Measurements from ENCODE around the gene UBE2U.
A peak's percentile ranks its signal among the peaks of the same experiment; 100 is the strongest.
"Not testable (repeated sequence)": the region's sequence is repeated elsewhere in the genome, so short reads cannot be mapped to it uniquely, and the experiment has no call there.

The UBE2U gene

GRCh38 chr1:64242895-64243756 lies 39.7 kb downstream of the UBE2U start:
- Mint-ChIP-seq H3K36me3 (no peaks in the 10 kb centered on the region), H3K27ac (no peak overlapping the region), H3K4me1 (peaks cover 11% of the 10 kb centered on the region), H3K4me3 (no peak overlapping the region), H3K9me3 (no peaks in the 10 kb centered on the region)
- DNase-seq (ENCODE audit: low spot score in 2 of 2) (no peak), ATAC-seq (no peak)

GRCh38 chr1:64243757-64244080 lies 40.3 kb downstream of the UBE2U start:
- Mint-ChIP-seq H3K36me3 (no peaks in the 10 kb centered on the region), H3K9me3 (no peaks in the 10 kb centered on the region), H3K4me1 (peaks cover 11% of the 10 kb centered on the region), H3K27ac (no peak overlapping the region), H3K4me3 (no peak overlapping the region)
- no peak for DNase-seq (ENCODE audit: low spot score in 2 of 2)
- no peak for ATAC-seq

GRCh38 chr1:64245495-64245894 lies 42.1 kb downstream of the UBE2U start:
- Mint-ChIP-seq H3K4me1 (peaks cover 11% of the 10 kb centered on the region), H3K27ac (no peak overlapping the region), H3K4me3 (no peak overlapping the region), H3K36me3 (no peaks in the 10 kb centered on the region), H3K9me3 (no peaks in the 10 kb centered on the region)
- DNase-seq (ENCODE audit: low spot score in 2 of 2) (no peak), ATAC-seq (no peak)

DNA sequence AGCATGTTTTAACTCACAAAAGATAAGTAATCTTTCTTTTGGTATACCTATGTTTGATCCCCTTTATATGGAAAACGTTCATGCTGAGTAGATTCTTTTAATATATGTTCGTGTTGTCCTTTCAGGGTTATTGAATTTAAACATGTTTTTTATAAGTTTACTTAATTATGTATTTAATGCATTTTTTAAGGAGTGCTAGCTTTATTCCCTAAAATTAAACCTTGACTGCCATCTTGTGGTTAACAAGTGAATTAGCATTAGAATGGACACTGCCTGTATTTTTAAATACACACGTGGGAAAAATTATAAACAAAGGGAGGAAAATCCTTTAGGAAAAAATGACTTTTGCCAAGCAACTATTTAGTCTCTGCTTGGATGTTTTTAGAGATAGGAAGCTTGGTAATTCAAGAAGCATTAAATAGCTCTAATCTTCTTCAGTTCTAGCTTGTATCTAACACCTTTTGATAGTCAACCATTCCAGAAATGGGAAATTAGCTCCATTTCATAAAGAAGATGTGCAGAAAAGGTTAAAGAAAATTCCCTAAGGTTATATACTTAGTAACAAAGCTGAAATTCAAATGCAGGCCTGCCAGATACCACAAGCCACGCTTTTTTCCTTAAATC lies 43.0 kb downstream of the UBE2U start:
- ATAC-seq (no peak), DNase-seq (ENCODE audit: low spot score in 2 of 2) (no peak)
- Mint-ChIP-seq H3K36me3 (no peaks in the 10 kb centered on the region), H3K9me3 (no peaks in the 10 kb centered on the region), H3K4me3 (no peak overlapping the region), H3K27ac (no peak overlapping the region), H3K4me1 (peaks cover 11% of the 10 kb centered on the region)

DNA sequence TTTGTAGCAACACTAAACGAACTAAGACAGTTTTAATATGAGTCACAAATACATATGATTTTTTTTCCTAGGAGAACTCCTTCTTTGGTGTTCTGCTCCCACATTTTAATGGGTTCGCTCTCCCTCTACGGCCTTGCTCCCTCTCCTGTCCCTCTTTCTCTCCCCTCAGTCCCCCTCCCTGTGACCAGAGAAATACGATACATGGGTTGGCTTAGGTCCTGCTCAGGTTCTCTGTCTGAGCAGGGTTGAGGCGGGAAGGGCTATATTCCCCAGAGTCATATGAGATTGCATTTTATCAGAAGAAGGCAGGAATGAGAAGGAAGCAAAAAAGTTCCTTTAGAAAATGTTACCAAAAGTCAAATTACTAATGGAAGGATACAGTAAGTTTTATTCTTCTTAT lies 44.6 kb downstream of the UBE2U start:
- ATAC-seq, result no peak
- H3K27ac Mint-ChIP-seq, result no peak overlapping the region
- H3K4me3 Mint-ChIP-seq, result no peak overlapping the region
- no peaks in the 10 kb centered on the region for H3K9me3 Mint-ChIP-seq
- H3K4me1 Mint-ChIP-seq, result peaks cover 11% of the 10 kb centered on the region
- H3K36me3 Mint-ChIP-seq, result no peaks in the 10 kb centered on the region
- no peak for DNase-seq (ENCODE audit: low spot score in 2 of 2)

GRCh38 chr1:64250472-64250871 lies 47.0 kb downstream of the UBE2U start:
- ATAC-seq; H3K4me1 Mint-ChIP-seq; H3K27ac Mint-ChIP-seq; H3K4me3 Mint-ChIP-seq; DNase-seq (ENCODE audit: low spot score in 2 of 2); H3K9me3 Mint-ChIP-seq; H3K36me3 Mint-ChIP-seq: not testable (repeated sequence)

GRCh38 chr1:64251971-64252370 lies 48.5 kb downstream of the UBE2U start:
- Mint-ChIP-seq H3K36me3 (no peaks in the 10 kb centered on the region), H3K4me1 (no peaks in the 10 kb centered on the region), H3K4me3 (no peak overlapping the region), H3K9me3 (no peaks in the 10 kb centered on the region), H3K27ac (no peak overlapping the region)
- DNase-seq (ENCODE audit: low spot score in 2 of 2) (no peak), ATAC-seq (no peak)

DNA sequence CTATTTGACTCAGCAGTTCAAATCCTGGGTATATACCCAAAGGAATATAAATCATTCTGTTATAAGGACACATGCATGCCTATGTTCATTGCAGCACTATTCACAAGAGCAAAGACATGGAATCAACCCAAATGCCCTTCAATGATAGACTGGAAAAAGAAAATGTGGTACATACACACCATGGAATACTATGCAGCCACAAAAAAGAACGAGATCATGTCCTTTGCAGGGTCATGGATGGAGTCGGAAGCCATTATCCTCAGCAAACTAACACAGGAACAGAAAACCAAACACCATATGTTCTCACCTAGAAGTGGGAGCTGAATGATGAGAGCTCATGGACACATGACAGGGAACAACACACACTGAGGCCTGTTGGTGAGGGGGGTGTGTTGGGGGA lies 53.8 kb downstream of the UBE2U start:
- H3K9me3 Mint-ChIP-seq; H3K4me1 Mint-ChIP-seq; DNase-seq (ENCODE audit: low spot score in 2 of 2); ATAC-seq; H3K27ac Mint-ChIP-seq; H3K36me3 Mint-ChIP-seq; H3K4me3 Mint-ChIP-seq: not testable (repeated sequence)

DNA sequence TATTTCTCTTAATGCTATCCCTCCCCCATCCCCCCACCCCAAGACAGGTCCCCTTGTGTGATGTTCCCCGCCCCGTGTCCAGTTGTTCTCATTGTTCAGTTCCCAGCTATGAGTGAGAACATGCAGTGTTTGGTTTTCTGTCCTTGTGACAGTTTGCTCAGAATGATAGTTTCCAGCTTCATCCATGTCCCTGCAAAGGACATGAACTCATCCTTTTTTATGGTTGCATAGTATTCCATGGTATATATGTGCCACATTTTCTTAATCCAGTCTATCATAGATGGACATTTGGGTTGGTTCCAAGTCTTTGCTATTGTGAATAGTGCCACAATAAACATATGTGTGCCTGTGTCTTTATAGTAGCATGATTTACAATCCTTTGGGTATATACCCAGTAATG lies 55.0 kb downstream of the UBE2U start:
- H3K9me3 Mint-ChIP-seq, H3K27ac Mint-ChIP-seq, H3K4me3 Mint-ChIP-seq: not testable (repeated sequence)

DNA sequence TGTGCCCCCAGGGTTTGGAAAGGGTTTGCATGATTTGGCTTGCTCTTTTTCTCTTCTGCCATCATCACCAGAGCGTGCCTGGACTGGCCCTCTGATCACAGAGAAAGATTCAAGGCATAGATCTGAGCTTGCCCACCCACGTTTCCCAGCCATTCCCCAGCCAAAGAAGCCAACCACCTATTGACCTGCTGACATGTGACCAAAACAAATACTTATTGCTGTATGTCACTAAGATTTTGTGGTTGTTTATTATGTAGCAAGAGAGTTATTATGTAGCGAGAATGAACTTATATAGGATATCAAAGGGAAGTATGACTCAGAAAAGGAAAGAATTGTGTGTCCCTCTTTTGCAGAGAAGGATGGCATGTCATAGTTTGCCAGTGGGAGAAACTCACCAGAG lies 59.9 kb downstream of the UBE2U start:
- H3K27ac Mint-ChIP-seq, result no peak overlapping the region
- DNase-seq (ENCODE audit: low spot score in 2 of 2), result no peak
- H3K4me3 Mint-ChIP-seq, result no peak overlapping the region

More for the DNA sequence above, 55.0 kb downstream of the UBE2U start:
- not testable (repeated sequence) for H3K36me3 Mint-ChIP-seq; DNase-seq (ENCODE audit: low spot score in 2 of 2); ATAC-seq; H3K4me1 Mint-ChIP-seq

DNA sequence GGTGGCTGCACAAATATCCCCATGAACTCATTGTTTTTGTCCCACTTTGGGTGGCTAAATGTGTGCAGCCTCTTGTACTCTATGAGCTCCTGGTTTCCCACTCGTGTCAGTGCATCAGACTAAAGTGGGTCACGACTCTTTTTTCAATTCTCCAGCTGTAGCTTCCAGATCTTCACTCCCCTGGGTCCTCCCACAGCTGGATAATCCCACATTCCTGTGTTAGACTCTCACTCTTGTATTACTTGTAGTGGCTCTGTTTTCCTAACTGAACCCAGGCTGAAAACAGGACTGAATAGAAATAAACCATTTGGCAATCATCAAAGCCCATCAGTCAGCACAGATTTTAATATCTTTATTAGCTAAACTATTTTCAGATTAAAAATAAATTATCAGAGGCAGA lies 60.4 kb downstream of the UBE2U start:
- Mint-ChIP-seq H3K9me3 (no peaks in the 10 kb centered on the region), H3K4me3 (no peak overlapping the region), H3K36me3 (no peaks in the 10 kb centered on the region), H3K4me1 (no peaks in the 10 kb centered on the region), H3K27ac (no peak overlapping the region)
- ATAC-seq (no peak), DNase-seq (ENCODE audit: low spot score in 2 of 2) (no peak)

More for the DNA sequence above, 59.9 kb downstream of the UBE2U start:
- no peaks in the 10 kb centered on the region for H3K36me3 Mint-ChIP-seq
- H3K9me3 Mint-ChIP-seq, result no peaks in the 10 kb centered on the region
- no peak for ATAC-seq
- no peaks in the 10 kb centered on the region for H3K4me1 Mint-ChIP-seq

DNA sequence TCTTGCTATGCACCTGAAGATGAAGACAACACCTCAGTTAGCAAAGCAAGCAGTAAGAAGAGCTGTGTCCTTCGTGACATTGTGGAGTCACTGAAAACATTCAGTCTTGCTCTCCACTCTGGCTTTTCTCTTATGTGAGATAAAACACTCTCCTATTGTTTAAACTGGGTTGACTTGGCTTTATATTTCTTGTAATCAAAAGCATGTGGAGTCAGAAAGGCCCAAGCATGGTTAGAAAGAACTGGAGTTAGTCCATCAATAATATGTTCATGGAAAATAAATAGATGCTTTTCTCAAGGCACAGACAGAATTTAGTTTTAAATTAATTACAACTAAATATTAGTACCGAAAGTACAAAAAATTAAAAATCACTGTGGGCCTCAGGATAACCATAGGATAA lies 61.7 kb downstream of the UBE2U start:
- no peak overlapping the region for H3K27ac Mint-ChIP-seq
- H3K4me1 Mint-ChIP-seq, result no peaks in the 10 kb centered on the region
- DNase-seq (ENCODE audit: low spot score in 2 of 2) (no peak), ATAC-seq (no peak)
- no peaks in the 10 kb centered on the region for H3K36me3 Mint-ChIP-seq
- H3K9me3 Mint-ChIP-seq, result no peaks in the 10 kb centered on the region
- no peak overlapping the region for H3K4me3 Mint-ChIP-seq

GRCh38 chr1:64266991-64267390 lies 63.6 kb downstream of the UBE2U start:
- Mint-ChIP-seq H3K4me3 (no peak overlapping the region), H3K9me3 (no peaks in the 10 kb centered on the region), H3K36me3 (no peaks in the 10 kb centered on the region), H3K4me1 (no peaks in the 10 kb centered on the region), H3K27ac (no peak overlapping the region)
- no peak for ATAC-seq
- no peak for DNase-seq (ENCODE audit: low spot score in 2 of 2)

- Mint-ChIP-seq H3K4me1 (no peaks in the 10 kb centered on the region), H3K4me3 (no peak overlapping the region), H3K27ac (no peak overlapping the region), H3K36me3 (no peaks in the 10 kb centered on the region), H3K9me3 (peaks cover 3% of the 10 kb centered on the region)
- peak; percentile 45 for ATAC-seq
- DNase-seq (ENCODE audit: low spot score in 2 of 2), result peak; percentile 7 to 60
Measured at GRCh38 chr1:64268653-64269557, 65.5 kb downstream of the UBE2U start.

GRCh38 chr1:64269558-64269884 lies 66.1 kb downstream of the UBE2U start:
- no peak for ATAC-seq
- no peak for DNase-seq (ENCODE audit: low spot score in 2 of 2)
- peaks cover 3% of the 10 kb centered on the region for H3K9me3 Mint-ChIP-seq
- no peaks in the 10 kb centered on the region for H3K36me3 Mint-ChIP-seq
- H3K4me3 Mint-ChIP-seq, result no peak overlapping the region
- H3K4me1 Mint-ChIP-seq, result no peaks in the 10 kb centered on the region
- no peak overlapping the region for H3K27ac Mint-ChIP-seq

- Mint-ChIP-seq H3K4me1 (no peaks in the 10 kb centered on the region), H3K9me3 (no peaks in the 10 kb centered on the region), H3K27ac (no peak overlapping the region), H3K36me3 (no peaks in the 10 kb centered on the region), H3K4me3 (no peak overlapping the region)
- DNase-seq (ENCODE audit: low spot score in 2 of 2) (no peak), ATAC-seq (no peak)
Measured at GRCh38 chr1:64280001-64280400, 76.6 kb downstream of the UBE2U start.

All from stimulated activated effector memory CD8-positive, alpha-beta T cell treated with anti-CD3 and anti-CD28 coated beads, Interleukin-12 subunit alpha, Interleukin-12 subunit beta, amount 100 ng/mL, for 72 hours (primary cell).